ENCODE data around the gene DYSF. TPM values are rescaled to one million over a fixed set of nuclear protein-coding genes. Genes with fewer than 3 reads are reported as not detected.

The DYSF gene
- total RNA-seq, 1 experiment from 2014 or later, result 5.5 TPM

GRCh38 chr2:71592181-71592711, 138.9 kb downstream of the DYSF start:
- Histone ChIP-seq H2AK5ac (ENCODE audit: insufficient read length, low read length) (no peak overlapping the region), H3K27ac (ENCODE audit: insufficient read length, low read depth, low read length) (no peak overlapping the region), H3T11ph (ENCODE audit: low read length) (no peak overlapping the region), H3K79me2 (ENCODE audit: insufficient read depth, low read length) (no peaks in the 10 kb centered on the region), H3K4me2 (ENCODE audit: insufficient read depth, insufficient read length, low read length) (no peak overlapping the region), H3K56ac (ENCODE audit: insufficient read length, low read depth, low read length) (no peak overlapping the region), H4K20me1 (ENCODE audit: control insufficient read depth, insufficient read depth, insufficient read length) (no peaks in the 10 kb centered on the region), H3K18ac (ENCODE audit: insufficient read length, low read depth, low read length) (no peak overlapping the region), H3K4me1 (ENCODE audit: insufficient read depth, low read length) (no peaks in the 10 kb centered on the region), H2BK12ac (ENCODE audit: insufficient read length, low read depth, low read length) (no peak overlapping the region), H3K9me3 (ENCODE audit: control insufficient read depth, low read depth, low read length) (no peaks in the 10 kb centered on the region), H2BK20ac (ENCODE audit: low read depth, low read length, poor library complexity, severe bottlenecking) (no peak overlapping the region), H2AFZ (ENCODE audit: low read length) (no peak overlapping the region), H3K79me1 (ENCODE audit: insufficient read depth, low read depth, low read length, poor library complexity, severe bottlenecking) (no peaks in the 10 kb centered on the region), H2BK15ac (ENCODE audit: low read depth, low read length) (no peak overlapping the region), H4K8ac (replicated peaks; ENCODE audit: insufficient read length, low read depth, low read length) (no peak overlapping the region), H3K14ac (ENCODE audit: insufficient read depth, low read length) (no peak overlapping the region), H3K23me2 (ENCODE audit: insufficient read length, low read depth, low read length, poor library complexity, severe bottlenecking) (no peaks in the 10 kb centered on the region), H4K5ac (ENCODE audit: insufficient read length, low read depth, low read length) (no peak overlapping the region), H2BK120ac (ENCODE audit: low read depth, low read length, poor library complexity, severe bottlenecking) (no peak overlapping the region), H3K9ac (ENCODE audit: extremely low read depth, insufficient read length, low read length) (no peak overlapping the region), H3K4ac (ENCODE audit: low read depth, low read length) (no peak overlapping the region), H2BK5ac (ENCODE audit: insufficient read length, low read length) (no peak overlapping the region), H3K27me3 (ENCODE audit: insufficient read depth, low read length) (no peaks in the 10 kb centered on the region), H3K23ac (ENCODE audit: insufficient read length, low read depth, low read length) (no peak overlapping the region), H4K91ac (ENCODE audit: insufficient read length, low read depth, low read length) (no peak overlapping the region)
- TF ChIP-seq, protein P1, sequence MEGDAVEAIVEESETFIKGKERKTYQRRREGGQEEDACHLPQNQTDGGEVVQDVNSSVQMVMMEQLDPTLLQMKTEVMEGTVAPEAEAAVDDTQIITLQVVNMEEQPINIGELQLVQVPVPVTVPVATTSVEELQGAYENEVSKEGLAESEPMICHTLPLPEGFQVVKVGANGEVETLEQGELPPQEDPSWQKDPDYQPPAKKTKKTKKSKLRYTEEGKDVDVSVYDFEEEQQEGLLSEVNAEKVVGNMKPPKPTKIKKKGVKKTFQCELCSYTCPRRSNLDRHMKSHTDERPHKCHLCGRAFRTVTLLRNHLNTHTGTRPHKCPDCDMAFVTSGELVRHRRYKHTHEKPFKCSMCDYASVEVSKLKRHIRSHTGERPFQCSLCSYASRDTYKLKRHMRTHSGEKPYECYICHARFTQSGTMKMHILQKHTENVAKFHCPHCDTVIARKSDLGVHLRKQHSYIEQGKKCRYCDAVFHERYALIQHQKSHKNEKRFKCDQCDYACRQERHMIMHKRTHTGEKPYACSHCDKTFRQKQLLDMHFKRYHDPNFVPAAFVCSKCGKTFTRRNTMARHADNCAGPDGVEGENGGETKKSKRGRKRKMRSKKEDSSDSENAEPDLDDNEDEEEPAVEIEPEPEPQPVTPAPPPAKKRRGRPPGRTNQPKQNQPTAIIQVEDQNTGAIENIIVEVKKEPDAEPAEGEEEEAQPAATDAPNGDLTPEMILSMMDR (conservative IDR thresholded peaks at IDR 0.05), result no peak
- DNase-seq, result peak; percentile 47
- H3K36me3 Mint-ChIP-seq (ENCODE audit: insufficient read depth in 1 of 3, low read depth in 3 of 3), result no peaks in the 10 kb centered on the region; a peak in 1 of 7 replicates
- H3K4me3 Mint-ChIP-seq, result no peak overlapping the region
- no peaks in the 10 kb centered on the region; the same call in 1 of the 2 replicates for H3K27me3 Mint-ChIP-seq (ENCODE audit: low read depth)
- no peak overlapping the region for H3K27ac Mint-ChIP-seq
- peaks cover 25 to 30% of the 10 kb centered on the region in 2 experiments for H3K4me1 Mint-ChIP-seq
- WGBS (ENCODE audit: extremely low coverage, insufficient read length, low lambda C conversion rate), result no CpG with 5 or more reads among the region's 12 CpGs
- H3K9me3 Mint-ChIP-seq, result no peaks in the 10 kb centered on the region

Data from H9 (cell line).